ENCODE data around the gene ART4.

ART4 gene

GRCh38 chr12:14810167-14810952 lies 33.0 kb downstream of the ART4 start:
- no peak overlapping the region for H3K4me3 ChIP-seq (ENCODE audit: low read depth, low read length)
- TF ChIP-seq CTCF (IDR thresholded peaks at IDR 0.05; ENCODE audit: low read depth, low read length) = no peak
- in situ Hi-C loops (cut with HindIII; ENCODE audit: low sequenced_read_pairs) = no loop called here
- DNase-seq (ENCODE audit: low read depth, low spot score) = no peak

- TF ChIP-seq CTCF (IDR thresholded peaks at IDR 0.05; ENCODE audit: low read depth, low read length) = no peak
- DNase-seq (ENCODE audit: low read depth, low spot score) = no peak
- H3K4me3 ChIP-seq (ENCODE audit: low read depth, low read length) = peak overlapping the region; percentile 98
- in situ Hi-C loops (cut with HindIII; ENCODE audit: low sequenced_read_pairs) = no loop called here
These were observed 39.5 kb downstream of the ART4 start for GRCh38 chr12:14803830-14804160.

DNA sequence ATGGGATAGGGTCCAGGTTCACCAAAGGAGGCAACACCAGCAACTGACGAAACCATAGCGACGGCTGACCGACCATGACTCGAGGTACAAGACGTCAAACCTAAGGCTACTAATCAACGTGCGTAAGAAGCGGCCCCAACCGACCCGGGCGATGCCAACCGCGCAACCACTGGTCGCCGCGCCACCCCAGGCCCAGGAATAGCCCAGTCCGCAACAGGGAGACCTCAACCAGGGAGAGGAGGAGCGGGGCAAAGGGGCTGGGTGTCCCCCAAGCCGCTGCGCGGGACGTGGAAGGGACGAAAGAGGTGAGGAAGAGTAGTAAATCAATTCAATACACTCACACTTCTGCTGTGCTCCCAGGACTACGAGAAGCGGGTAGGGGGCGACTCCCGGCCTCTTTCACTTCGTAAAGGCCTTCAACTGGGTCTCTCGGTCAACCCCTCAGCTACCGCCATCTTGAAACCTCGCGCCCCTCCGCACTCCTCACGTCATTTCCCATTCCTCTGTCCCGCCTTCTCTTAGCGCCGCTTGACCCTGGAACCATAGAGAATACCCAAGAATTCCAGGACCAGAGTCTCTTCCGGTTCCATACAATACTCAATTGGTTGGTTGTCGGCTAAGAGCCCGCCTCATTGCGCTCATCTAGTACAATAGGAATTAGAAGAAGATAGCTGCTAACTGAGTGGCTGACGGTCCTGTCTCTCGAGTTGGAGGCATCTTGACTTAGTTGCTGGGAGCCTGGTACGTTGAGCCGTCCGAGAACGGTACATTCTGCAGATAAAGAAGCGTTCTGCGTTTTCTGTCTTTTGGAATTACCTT lies 40.1 kb downstream of the ART4 start, which contains the start of the genes C12orf60 and WBP11:
Gene C12orf60 (plus strand): TSS at position 660 of the 819 bp plus-strand sequence. CDS start 19,266 bp downstream, outside the sequence.
Gene WBP11 (minus strand): TSS at position 468 of the 819 bp plus-strand sequence. CDS start 2,095 bp downstream, outside the sequence.
- in situ Hi-C loops (cut with HindIII; ENCODE audit: low sequenced_read_pairs) = no loop called here
- no peak for TF ChIP-seq CTCF (IDR thresholded peaks at IDR 0.05; ENCODE audit: low read depth, low read length)
- DNase-seq (ENCODE audit: low read depth, low spot score) = peak; percentile 99

GRCh38 chr12:14802721-14803010 lies 40.7 kb downstream of the ART4 start:
- peak overlapping the region; percentile 98 for H3K4me3 ChIP-seq (ENCODE audit: low read depth, low read length)
- TF ChIP-seq CTCF (IDR thresholded peaks at IDR 0.05; ENCODE audit: low read depth, low read length) = no peak
- no peak for DNase-seq (ENCODE audit: low read depth, low spot score)
- in situ Hi-C loops (cut with HindIII; ENCODE audit: low sequenced_read_pairs) = no loop called here

More for the DNA sequence above, 40.1 kb downstream of the ART4 start, which contains the start of the genes C12orf60 and WBP11:
- peak within 1 kb of the TSS; percentile 98 for H3K4me3 ChIP-seq (ENCODE audit: low read depth, low read length)

- in situ Hi-C loops (cut with HindIII; ENCODE audit: low sequenced_read_pairs) = no loop called here
- H3K4me3 ChIP-seq (ENCODE audit: low read depth, low read length) = peak overlapping the region; percentile 98
- DNase-seq (ENCODE audit: low read depth, low spot score) = no peak
- no peak for TF ChIP-seq CTCF (IDR thresholded peaks at IDR 0.05; ENCODE audit: low read depth, low read length)
These were observed 41.1 kb downstream of the ART4 start for GRCh38 chr12:14802247-14802646.

DNA sequence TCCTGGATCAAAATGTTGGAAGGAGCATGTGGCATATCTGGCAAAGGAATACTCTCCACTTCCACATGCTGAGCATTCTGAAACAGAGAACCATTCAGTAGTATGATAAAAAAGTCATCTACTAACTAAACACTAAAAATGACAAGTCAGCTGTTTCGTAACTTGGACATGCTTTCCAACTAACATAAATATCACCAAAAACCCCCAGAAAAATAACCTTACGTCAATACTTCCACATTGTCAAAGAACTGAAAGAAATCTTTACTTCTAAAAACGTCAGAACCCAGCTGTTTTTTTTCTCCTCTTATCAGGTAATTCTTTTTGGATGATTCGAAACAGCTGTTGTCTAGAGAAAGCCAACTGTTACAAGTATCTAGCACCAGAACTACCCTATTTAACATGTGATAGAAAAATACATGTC lies 48.3 kb downstream of the ART4 start:
- no peak for DNase-seq (ENCODE audit: low read depth, low spot score)
- TF ChIP-seq CTCF (IDR thresholded peaks at IDR 0.05; ENCODE audit: low read depth, low read length) = no peak
- in situ Hi-C loops (cut with HindIII; ENCODE audit: low sequenced_read_pairs) = no loop called here
- no peak overlapping the region for H3K4me3 ChIP-seq (ENCODE audit: low read depth, low read length)

Data from astrocyte of the spinal cord (primary cell).